ENCODE data around the gene ZBTB47.

GRCh38 chr3:42663581-42664437, 10.3 kb downstream of the ZBTB47 start:
- no peak for TF ChIP-seq CTCF (IDR thresholded peaks at IDR 0.05; ENCODE audit: low read depth, low read length)
- no peak for TF ChIP-seq EZH2phosphoT487 (IDR thresholded peaks at IDR 0.05; ENCODE audit: low read depth)

All from OCI-LY3 (cell line).